Endothelial cell (in vitro differentiated cells): ENCODE data around the gene IL17RA. TPM values are rescaled to one million over a fixed set of nuclear protein-coding genes. Genes with fewer than 3 reads are reported as not detected.

ENCODE experiments used
- DNase-seq: peaks from one replicate; pipeline ENCODE4 v3.0.0; 2021; ENCODE audit warnings: low spot score
- H3K27ac Mint-ChIP-seq: one replicate; pipeline ENCODE4 v1.8.0; 2021; ENCODE audit warnings: mixed read lengths, inconsistent platforms; ENCODE audit not compliant: unreplicated experiment
- H3K27me3 Mint-ChIP-seq: one replicate; pipeline ENCODE4 v1.8.0; 2021; ENCODE audit warnings: mild to moderate bottlenecking, moderate library complexity, mixed read lengths, inconsistent platforms; ENCODE audit not compliant: unreplicated experiment
- H3K36me3 Mint-ChIP-seq: one replicate; pipeline ENCODE4 v1.8.0; 2021; ENCODE audit warnings: mild to moderate bottlenecking, low read depth, mixed read lengths, inconsistent platforms; ENCODE audit not compliant: unreplicated experiment
- H3K4me1 Mint-ChIP-seq: one replicate; pipeline ENCODE4 v1.8.0; 2021; ENCODE audit warnings: mild to moderate bottlenecking, mixed read lengths, inconsistent platforms; ENCODE audit not compliant: unreplicated experiment
- H3K4me3 Mint-ChIP-seq: one replicate; pipeline ENCODE4 v1.8.0; 2021; ENCODE audit warnings: mild to moderate bottlenecking, mixed read lengths, inconsistent platforms; ENCODE audit not compliant: unreplicated experiment
- H3K9me3 Mint-ChIP-seq: one replicate; pipeline ENCODE4 v1.8.0; 2021; ENCODE audit warnings: mixed read lengths, inconsistent platforms; ENCODE audit not compliant: unreplicated experiment
- CTCF ChIP-seq: fragments of 200-600 bp; sonication (generic); IDR thresholded peaks from one replicate; pipeline ENCODE4 v1.5.0; 2021; ENCODE audit warnings: antibody characterized with exemption; ENCODE audit not compliant: unreplicated experiment
- total RNA-seq: library from RNA; stranded (reverse); fragmentation: NEBNext Ultra II Directional; extraction: Animal tissue kit (Norgen Biotek cat#: 25700); gene quantifications from one replicate; pipeline ENCODE4 v1.2.1, GENCODE V29; 2021; ENCODE audit not compliant: unreplicated experiment

IL17RA gene
- total RNA-seq, 1 donor from 2014 or later: 63.7 TPM

- H3K9me3 Mint-ChIP-seq: no peaks in the 10 kb centered on the region
- peaks cover 15% of the 10 kb centered on the region for H3K27me3 Mint-ChIP-seq
- DNase-seq: peak; percentile 86
- H3K36me3 Mint-ChIP-seq: peaks cover 18% of the 10 kb centered on the region
- no peak for TF ChIP-seq CTCF
- no peak overlapping the region for H3K4me3 Mint-ChIP-seq
- H3K4me1 Mint-ChIP-seq: peaks cover 44% of the 10 kb centered on the region
- no peak overlapping the region for H3K27ac Mint-ChIP-seq
Measured at GRCh38 chr22:17120281-17120680, 35.5 kb downstream of the IL17RA start.

GRCh38 chr22:17120711-17121232 is 36.0 kb downstream of the IL17RA start:
- H3K27me3 Mint-ChIP-seq: peaks cover 15% of the 10 kb centered on the region
- no peak overlapping the region for H3K27ac Mint-ChIP-seq
- DNase-seq: peak; percentile 28
- peaks cover 40% of the 10 kb centered on the region for H3K4me1 Mint-ChIP-seq
- peaks cover 18% of the 10 kb centered on the region for H3K36me3 Mint-ChIP-seq
- no peak for TF ChIP-seq CTCF
- H3K4me3 Mint-ChIP-seq: no peak overlapping the region
- no peaks in the 10 kb centered on the region for H3K9me3 Mint-ChIP-seq

- Mint-ChIP-seq H3K36me3 (peaks cover 14% of the 10 kb centered on the region), H3K27ac (peak within 1 kb of the TSS; percentile 75), H3K4me1 (peaks cover 32% of the 10 kb centered on the region), H3K27me3 (peaks cover 15% of the 10 kb centered on the region), H3K4me3 (peak within 1 kb of the TSS; percentile 92), H3K9me3 (no peaks in the 10 kb centered on the region)
- DNase-seq: peak; percentile 89
- TF ChIP-seq CTCF: no peak
Measured at GRCh38 chr22:17121233-17122195, 36.7 kb downstream of the IL17RA start, which contains the start of gene TMEM121B. TSS of gene TMEM121B (minus strand) at chr22:17121360. CDS start at chr22:17121127, 233 bp downstream.

- TF ChIP-seq CTCF: no peak
- H3K4me1 Mint-ChIP-seq: peaks cover 3% of the 10 kb centered on the region
Measured at GRCh38 chr22:17130199-17130598, 45.4 kb downstream of the IL17RA start.

GRCh38 chr22:17131686-17132085 is 46.9 kb downstream of the IL17RA start:
- no peaks in the 10 kb centered on the region for H3K9me3 Mint-ChIP-seq
- H3K4me3 Mint-ChIP-seq: no peak overlapping the region
- H3K27me3 Mint-ChIP-seq: peaks cover 4% of the 10 kb centered on the region
- DNase-seq: no peak
- H3K4me1 Mint-ChIP-seq: peaks cover 3% of the 10 kb centered on the region
- TF ChIP-seq CTCF: no peak
- peaks cover 13% of the 10 kb centered on the region for H3K36me3 Mint-ChIP-seq
- no peak overlapping the region for H3K27ac Mint-ChIP-seq

More at GRCh38 chr22:17130199-17130598, 45.4 kb downstream of the IL17RA start:
- Mint-ChIP-seq H3K4me3 (no peak overlapping the region), H3K9me3 (no peaks in the 10 kb centered on the region), H3K36me3 (peaks cover 11% of the 10 kb centered on the region), H3K27me3 (peaks cover 4% of the 10 kb centered on the region), H3K27ac (no peak overlapping the region)
- no peak for DNase-seq
